NCI-H82 treated with DMSO at 0.1 percent for 48 hours (cell line): ENCODE measurements around the gene PDE10A.

Source experiments
- DNase-seq: peaks from one replicate; lab custom pipeline; 2025; ENCODE audit not compliant: unreplicated experiment; lab: John Stamatoyannopoulos, UW

Gene PDE10A

DNA sequence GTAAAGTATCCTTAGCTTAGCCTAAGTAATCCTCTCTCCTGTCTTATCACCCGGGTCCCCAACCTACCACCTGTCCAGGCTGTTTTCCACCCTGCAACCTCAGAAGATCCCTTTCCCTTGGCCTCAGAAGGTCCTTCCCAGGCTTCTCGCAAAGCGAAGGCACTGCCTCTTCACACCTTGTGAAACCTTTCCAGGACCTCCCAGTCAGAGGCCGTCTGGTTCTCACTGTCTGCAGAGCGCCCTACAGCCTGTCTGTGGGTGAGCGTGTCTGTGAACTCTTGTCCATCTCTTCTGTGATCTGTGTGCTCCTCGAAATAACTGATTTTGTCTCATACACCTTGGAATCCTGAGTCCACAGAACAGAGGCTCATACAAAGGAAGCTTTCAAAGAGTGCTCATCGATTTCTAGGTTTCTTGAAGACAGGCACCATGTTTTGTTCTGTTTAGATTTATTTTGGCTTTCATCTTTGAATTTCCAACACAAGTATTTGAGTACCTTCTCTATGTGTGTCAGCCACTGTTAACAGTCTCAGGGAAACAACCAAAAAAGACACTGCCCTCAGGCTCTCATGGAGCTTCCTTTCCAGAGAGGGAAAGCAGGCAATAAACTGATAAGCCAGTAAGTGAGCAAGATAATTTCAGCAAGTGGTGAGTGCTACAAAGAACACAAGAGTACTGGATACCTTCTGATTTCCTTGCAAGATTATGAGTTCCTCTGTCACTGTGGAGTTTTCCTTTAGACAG is 6.3 kb downstream of the PDE10A start:
- DNase-seq = no peak

DNA sequence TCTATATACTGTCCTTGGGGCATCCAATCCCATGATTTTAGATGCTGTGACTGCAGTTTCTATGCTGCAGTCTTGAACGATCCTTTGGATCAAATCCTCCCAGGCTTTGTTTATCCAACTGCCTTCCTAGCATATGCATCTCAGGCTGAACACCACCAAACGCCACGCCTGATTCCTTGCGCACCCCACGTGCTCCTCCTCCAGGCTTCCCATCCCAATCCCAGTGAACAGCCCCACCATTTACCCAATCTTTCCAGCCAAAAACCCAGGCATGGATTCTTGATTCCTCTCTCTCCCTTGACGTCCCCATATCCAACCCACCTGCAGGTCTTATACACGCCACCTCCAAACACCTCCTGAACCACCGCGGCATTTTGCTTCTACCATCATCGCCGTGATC is 7.8 kb downstream of the PDE10A start:
- DNase-seq = no peak

DNA sequence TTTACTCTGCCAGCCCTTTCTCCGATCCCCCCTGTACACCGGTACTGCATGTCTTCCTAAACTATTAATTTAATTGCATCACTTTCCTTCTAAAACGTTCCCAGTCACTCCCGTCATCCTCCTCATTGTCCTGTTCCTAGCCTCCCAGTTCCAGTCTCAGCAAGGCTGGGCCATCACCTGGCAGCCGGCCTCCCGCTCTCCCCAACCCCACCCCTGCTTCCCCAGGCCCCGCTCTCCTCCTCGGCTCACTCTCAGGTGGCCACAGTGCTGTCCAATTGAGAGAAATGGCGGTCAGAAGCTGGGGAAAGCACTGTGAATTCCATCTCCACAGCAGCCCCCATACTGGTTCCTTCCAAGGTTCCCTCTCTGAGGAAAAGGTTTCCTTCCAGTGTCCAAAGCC is 8.9 kb downstream of the PDE10A start:
- DNase-seq = no peak

DNA sequence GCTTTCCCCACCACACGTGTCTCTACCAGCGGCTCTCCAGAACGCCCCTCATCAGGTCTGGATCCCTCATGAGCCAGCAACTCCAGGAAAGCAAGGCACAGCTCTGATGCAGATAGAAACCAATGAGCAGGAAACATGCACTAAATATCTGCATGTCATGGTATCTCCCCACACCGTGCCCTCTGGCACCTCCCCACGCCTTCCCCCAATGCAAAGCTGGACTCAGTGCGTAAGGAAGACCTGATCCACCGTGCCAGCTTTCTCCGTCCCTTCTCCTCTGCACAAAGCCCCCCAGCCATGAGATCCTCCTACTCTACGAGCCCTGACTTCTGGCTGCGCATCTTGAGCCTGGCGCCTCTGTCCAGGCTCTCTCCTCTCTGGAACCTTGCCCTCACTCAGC is 9.4 kb downstream of the PDE10A start:
- DNase-seq = no peak

DNA sequence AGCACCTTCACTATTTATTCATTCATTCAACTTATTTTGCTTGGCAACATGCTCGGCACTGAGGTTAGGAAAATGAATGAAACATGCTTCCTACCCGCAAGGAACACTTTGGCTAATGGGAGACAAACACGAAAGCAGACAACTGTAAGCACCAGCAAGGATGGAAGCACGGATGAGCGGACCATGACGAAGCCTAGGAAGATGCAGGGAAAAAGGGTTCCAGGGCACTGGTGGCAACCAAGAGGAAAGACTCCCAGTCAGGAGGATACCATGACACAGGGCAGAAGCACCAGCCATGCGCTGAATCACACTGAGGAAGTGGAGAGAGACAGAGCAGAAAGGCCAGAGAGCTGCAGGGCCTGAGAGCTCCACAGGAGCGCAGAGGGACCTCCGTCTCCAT is 9.8 kb downstream of the PDE10A start:
- DNase-seq = no peak

DNA sequence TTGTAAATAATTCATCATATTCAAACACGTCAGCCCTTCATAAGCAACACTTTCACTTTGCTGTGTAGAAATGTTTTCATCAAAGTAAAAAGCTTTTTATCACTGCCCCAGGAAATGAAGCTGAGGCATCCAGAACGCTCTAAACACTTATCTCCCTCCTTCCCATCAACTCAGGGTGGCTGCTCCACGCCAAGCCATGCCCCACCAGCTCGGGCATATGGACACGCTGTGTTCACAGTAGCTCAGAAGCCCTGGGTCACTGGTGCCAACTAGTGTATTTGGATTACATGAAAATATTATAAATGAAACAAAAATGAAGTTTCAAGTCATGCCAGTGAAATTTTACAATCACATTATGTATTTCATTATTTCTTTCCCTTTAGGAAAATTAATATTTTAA is 10.3 kb downstream of the PDE10A start:
- DNase-seq = no peak

DNA sequence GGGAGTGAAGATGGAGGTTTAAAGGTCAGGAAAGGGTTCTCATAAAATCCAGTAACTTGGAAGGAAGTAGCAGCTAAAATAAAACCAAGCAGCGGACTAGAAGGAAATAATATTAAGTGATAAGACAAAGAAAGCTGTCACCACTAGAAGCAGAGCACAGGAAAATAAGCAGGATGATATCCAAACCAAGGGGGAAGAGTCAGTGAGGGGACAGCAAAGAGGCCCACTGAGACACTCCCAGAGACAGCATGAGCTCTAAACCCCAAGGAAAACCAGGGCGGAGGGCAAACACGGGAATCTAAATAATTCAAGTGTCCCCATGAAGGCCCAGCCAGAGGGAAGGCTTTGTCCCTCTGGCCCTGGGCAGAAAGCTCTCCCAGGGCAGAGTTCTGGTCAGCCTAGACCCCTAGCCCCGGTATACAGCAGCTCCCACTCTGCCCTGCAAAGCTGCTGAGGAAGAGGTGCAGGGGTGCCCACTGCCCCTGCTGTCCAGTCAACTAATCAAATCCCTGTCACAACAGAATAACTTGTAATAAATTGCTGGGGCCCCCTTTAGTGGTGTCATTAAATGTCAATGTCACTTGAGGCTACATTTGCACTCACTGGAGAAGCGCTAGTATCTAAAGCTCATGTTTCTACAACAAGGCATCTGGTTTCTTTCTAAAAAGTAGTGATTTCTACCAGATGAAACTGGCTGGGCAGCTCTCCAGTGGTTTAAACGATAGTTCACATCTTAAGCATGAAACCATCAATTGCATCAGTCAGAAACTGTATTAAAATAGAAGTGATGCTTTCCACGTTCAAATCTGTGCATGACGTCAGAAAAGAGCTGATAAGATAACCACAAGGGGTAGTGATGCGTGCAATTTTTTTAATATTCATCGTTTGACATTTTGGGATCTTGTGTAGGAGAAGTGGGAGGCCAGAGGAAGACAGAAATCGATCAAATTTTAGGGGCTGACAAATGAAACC is 13.6 kb downstream of the PDE10A start:
- DNase-seq = no peak

DNA sequence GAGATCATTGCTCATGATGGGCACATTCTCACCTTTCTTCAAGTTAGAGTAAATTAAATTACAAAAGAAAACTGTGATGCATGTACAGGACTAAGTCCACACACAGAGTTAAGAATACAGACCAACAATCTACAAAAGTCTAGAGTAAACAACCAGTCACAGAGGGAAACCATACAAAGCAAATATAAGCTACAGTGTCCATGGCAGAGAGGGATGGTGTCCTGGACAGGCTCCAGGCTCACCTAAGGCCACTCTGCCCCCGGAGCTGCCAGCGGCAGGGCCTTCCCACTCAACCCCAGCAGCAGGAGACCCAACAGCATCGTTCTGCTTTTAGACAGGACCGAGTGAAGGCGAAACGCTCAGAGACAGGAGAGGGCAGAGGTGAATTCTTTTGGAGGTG is 16.0 kb downstream of the PDE10A start:
- DNase-seq = no peak

DNA sequence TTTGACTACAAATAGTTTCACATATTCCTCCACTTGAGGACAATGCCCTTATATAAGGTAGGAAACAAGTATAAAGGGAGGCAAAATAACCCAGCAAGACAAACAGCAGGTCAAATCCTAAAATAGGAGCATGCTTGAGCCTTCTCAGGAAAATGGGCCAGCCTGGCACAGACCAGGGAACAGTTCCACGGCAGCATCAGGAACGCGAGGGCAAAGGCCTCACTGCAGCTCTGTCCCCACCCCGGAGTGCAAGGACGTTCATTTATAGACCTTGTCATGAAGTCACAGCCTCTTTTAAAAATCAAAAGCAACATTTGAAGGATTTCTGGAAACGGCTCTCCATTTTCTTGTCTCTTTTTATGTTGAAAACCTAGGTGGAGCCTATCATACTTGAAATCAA is 17.1 kb downstream of the PDE10A start:
- DNase-seq = no peak

DNA sequence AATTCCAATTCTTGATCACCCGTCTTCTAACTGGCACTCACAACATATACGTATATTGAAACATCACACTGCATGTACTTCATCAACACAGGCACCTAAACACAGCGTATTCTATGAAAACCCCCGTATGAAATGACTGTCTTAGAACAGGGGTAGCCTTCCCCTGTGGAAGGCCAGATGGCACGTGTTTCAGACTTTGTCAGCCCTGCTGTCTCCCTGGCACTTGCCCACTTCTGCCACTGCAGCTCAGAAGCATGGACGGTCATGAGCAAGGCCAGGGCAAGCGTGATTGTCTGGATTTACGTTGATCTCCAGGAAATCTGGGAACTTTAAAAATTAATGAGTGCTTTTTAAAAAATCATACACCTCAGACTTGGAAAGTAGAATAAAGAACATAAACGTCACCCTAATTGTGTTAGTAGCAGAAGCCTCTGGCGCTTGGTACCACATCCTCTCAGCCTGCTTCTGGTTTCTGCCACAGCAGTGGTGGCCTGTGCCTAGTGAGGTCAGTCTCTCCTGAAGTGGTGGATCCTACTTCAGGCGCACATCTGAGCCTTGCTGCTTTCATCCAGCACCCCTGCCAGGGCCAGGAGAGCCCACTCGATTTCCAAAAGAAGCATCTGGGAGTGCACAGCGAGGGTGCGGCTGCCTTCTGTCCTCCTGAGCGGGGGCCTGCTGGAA is 18.3 kb downstream of the PDE10A start:
- no peak for DNase-seq

DNA sequence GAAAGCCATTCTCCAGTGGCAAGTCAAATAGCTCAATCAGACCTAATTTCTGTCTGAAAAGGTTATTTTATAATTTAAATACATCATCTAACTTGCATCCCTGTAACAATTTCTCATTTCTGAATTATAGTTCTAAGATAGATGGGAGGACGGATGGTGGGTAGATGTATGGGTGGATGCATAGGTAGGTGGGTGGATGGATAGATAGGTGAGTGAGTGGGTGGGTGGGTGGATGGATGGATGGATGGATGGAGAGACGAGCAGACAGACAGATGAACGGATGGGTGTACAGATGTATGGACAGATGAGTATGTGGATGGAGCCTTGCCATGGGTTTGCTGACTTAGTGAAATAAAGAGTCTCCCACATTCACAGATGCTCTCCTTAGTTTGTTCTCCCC is 20.0 kb downstream of the PDE10A start:
- no peak for DNase-seq

DNA sequence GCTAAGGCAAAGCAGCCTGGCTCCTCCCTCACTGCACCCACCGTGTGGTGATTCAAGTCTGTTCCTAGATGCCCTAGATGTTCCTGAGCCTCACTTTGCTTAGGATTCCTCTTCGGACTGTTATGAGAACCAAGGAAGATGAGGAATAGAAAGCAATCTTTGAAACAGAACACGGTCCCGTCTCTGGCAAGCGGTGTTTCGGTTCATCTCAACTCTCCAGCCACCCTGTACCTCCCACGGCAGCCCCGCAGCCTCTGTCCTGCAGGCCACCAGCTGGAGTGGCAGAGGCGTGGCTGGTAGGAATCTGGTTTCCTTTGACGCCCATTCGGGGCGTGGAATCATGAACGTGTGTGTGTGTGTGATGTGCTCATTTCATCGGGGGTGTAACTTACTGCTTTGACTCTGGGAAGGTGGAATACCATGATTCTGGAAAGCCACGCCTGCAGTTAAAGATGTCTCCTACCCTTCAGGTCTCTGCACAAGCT is 21.3 kb downstream of the PDE10A start:
- DNase-seq = no peak

DNA sequence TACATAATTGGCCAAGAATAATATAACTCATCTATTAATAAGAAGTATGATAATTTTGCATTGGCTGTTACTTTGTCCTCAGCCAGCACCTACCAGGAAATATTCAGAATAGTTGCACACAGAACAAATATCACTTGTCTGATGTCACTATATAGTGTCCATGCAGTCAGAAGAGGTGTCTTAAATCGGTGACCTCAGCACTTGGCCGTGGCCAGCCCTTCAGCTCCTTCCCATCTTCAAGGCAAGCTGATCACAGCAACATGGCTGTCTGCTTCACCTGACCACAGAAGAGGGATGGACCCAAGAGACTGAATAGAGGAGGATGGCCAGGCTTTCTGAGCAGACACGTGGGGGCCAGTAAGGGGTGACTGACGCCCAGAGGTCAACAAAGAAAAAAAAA is 22.2 kb downstream of the PDE10A start:
- DNase-seq = no peak

DNA sequence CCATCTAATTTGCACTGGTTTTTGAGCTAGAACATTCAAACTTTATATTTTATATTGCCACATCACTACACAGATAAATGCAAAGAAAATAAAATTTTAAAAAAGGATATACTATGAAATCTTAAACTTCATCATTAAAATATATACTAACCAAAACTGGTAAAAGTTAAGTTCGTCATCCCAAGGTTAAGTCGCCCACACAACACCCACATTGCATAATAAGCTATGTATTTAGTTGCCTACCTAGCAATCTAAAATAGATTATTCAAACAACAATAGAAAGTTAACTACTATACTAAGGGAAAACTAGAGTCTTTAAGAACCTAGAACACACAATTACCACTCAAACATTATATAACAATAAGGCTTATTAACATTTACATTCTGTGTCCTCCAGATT is 24.5 kb downstream of the PDE10A start:
- DNase-seq = no peak

DNA sequence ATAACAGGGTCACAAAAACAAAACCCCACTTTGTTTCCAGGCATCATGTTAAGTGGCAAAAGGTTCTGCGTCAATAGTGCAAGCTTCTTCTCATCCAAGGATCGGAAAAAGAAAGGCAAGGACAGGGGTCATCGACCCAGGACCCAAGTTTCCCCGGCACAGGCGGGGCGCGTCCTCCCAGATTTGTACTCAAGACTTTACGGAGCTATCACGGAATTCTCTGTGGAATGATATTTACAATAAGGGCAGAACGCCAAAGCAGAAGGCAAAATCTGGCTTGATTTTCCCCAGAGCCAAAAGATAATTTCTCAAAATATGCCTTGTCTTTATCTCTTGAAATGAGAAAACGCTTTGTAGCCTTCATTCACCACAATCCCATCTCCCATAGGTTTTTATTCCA is 25.5 kb downstream of the PDE10A start:
- no peak for DNase-seq

DNA sequence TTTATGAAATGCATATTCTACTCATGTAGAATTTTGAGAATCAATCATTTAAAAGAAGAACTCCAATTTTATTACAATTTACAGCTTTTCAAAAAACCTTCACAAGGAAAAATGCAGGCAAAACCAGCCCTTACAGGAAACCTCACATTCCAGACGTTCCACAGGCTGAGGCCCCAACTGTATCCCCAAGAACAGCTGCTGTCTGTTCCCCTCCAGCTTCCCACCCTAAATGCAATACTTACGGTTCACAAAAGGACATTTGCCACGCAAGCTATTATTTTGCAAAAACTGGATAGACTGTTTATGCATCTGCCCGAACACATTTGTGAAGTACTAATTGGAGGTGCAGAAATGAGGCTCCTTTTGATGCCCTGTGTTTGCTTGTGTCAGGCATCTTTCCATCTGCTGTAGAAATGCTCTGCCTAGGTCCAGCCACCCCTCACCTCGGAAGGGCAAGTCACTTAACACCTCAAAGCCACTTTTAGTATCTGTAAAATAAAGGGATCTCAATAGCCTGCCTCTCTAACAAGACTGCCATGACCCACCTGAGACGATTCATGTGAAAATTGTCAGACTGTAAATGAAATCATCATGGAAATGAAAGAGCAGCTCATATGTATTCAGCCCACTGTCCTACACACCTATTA is 26.5 kb downstream of the PDE10A start:
- DNase-seq = no peak

DNA sequence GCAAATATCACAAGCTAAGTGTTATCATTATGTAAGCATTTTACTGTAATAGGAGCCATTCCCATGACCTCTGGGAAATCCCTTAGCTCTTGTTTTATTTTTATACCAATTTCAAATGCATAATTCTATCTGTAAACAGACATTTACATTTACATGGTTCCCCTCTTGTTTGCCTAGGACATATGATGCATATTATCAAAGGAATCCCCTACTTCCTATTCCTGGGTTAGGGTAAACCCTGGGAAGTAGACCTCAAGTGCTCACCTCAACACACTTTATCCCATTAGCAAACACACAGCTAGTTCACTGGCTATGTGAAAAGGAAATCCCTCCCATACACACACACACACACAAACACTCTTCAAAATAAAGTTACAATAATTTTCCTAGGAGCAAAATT is 27.1 kb downstream of the PDE10A start:
- DNase-seq = no peak

DNA sequence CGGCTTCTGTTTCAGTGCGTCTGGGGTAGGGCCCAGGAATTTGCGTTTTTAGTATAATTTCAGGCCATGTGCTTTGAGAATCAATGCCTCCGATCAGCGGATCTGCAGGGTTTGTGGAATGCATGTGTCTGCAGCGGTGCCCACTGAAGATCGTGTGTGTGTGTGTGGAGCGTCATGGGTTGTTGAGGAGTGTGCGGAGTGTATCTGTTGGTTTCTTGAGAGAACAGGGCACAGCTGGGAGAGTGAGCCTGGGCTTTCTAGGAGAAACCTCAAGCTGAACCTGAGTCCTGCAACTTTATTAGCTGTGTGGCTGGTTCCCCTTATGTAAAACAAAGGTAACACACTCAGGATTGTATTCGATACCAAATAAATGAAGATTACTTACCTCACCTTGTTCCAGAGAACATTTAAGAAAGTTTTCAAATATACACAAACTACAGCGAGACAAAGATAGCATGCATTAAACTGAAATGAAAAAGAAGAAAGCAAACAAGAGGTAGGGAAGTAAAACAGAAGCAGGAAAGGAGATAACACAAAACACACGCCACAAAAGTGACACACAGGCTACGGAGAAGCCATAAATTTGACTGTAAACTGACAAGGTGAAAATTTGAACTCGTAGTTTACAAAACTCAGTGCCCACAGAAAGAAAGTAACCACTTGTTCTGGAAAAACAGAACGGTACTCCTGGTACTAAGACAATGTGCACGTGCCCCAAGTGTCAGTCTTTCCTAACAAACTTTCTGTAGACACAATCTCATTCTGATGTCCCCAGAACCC is 28.8 kb downstream of the PDE10A start:
- DNase-seq = no peak

DNA sequence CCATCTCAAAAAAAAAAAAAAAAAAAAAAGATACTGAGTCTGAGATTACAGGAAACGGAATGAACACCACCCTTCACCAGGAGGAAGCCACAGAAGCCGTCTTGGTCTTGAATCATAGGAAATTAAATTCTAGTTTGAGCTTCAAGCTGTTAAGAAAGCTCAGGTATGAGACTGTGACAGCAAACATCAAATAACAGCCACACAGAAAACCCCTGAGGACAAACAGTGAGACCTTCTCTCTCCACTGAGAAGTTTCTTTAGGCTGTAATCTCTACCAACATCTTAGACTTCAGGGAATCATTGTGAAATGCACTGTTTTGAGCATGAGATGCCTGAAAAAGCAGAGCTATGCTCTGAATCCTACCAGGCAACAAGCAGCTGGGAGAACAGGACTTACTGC is 30.8 kb downstream of the PDE10A start:
- DNase-seq = no peak

DNA sequence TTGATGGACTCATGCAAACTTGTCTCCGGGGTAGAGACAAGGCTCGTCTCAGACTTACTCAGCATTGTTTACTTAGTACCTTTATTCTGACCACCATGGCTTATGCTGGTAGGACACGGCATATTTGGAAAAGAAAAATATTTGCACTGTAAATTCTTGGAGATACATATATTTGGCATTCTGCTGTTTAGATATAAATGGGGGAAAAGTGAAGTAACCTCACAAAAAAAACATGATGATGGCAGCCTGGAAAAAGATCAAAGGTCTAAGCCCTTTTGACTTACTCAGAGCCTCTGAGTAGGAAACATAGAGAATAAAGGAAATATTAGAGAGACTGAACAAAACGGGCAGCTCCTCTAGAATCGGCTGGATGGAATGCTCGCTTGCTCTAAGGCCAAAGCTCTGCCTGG is 32.5 kb downstream of the PDE10A start:
- no peak for DNase-seq
